BLaER1 treated with 17β-estradiol and CSF1 and Interleukin-3, amounts not matched to agents 10 nM and 100 nM (cell line): ENCODE data around the gene AZIN2.
"Not testable (repeated sequence)": the region's sequence is repeated elsewhere in the genome, so short reads cannot be mapped to it uniquely, and the experiment has no call there.

Source experiments
- H3K27ac ChIP-seq, 11 experiments: shearing (Covaris generic); formaldehyde crosslinking; 2 replicates each; pipeline ENCODE4 v1.8.1; 2022
- H3K27me3 ChIP-seq, 11 experiments: shearing (Covaris generic); formaldehyde crosslinking; 2 replicates each; pipeline ENCODE4 v1.8.1; 2022
- H3K36me3 ChIP-seq, 11 experiments: shearing (Covaris generic); formaldehyde crosslinking; 2 replicates each; pipeline ENCODE4 v1.8.1; 2022
- H3K4me1 ChIP-seq, 10 experiments: shearing (Covaris generic); formaldehyde crosslinking; 2 replicates each; pipeline ENCODE4 v1.8.1; 2022
- H3K4me2 ChIP-seq, 11 experiments: shearing (Covaris generic); formaldehyde crosslinking; 2 replicates each; pipeline ENCODE4 v1.8.1; 2022
- H3K4me3 ChIP-seq, 10 experiments: shearing (Covaris generic); formaldehyde crosslinking; 2 replicates each; pipeline ENCODE4 v1.8.1; 2022
- H3K9ac ChIP-seq, 11 experiments: shearing (Covaris generic); formaldehyde crosslinking; 2 replicates each; pipeline ENCODE4 v1.8.1; 2022
- H3K9me3 ChIP-seq, 11 experiments: shearing (Covaris generic); formaldehyde crosslinking; replicated peaks in 1 of 11; 2 replicates each; pipeline ENCODE4 v1.8.1; 2022
- H4K20me1 ChIP-seq, 11 experiments: shearing (Covaris generic); formaldehyde crosslinking; 2 replicates each; pipeline ENCODE4 v1.8.1; 2022
- Cebpa-rat ChIP-seq, 11 experiments: shearing (Covaris generic); IDR thresholded peaks; 2 replicates each; pipeline ENCODE4 v1.8.1; 2022

The AZIN2 gene

DNA sequence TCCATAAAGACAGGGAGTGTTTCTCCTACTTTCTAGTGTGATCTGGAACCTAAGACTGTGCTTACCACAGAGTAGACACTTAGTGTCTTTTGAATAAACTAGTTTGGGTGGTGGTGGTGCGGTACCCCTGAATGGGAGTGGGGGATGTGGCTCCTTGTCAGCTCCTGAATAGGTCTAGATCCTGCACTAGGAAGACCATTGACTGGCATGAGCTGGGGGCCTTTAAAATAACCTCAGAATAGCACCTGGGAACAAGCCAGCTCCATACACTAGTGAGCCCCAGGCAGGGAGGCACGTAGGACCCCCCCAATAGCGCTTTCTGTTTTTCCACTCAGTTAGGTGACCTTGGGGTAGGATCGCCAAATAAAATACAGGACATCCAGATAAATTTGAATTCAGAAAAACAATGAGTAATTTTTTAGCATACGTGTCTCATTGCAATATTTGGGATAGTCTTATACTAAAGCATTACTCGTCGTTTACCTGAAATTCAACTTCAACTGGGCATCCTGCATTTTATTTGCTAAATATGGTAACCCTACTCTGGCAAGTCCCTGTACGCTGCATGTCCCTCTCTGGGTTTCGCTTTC is 45.6 kb downstream of the AZIN2 start:
- H3K27me3 ChIP-seq: no peaks in the 10 kb centered on the region
- peaks cover 0 to 7% (median 0%) of the 10 kb centered on the region in 11 experiments; a peak in 2 of 22 replicates for H3K9me3 ChIP-seq
- H4K20me1 ChIP-seq: no peaks in the 10 kb centered on the region
- H3K36me3 ChIP-seq: peaks cover 0 to 8% (median 0%) of the 10 kb centered on the region in 11 experiments; a peak in 2 of 22 replicates
- peak overlapping the region; percentile 75 to 89 (median 84) for H3K9ac ChIP-seq
- no peak for TF ChIP-seq Cebpa-rat (IDR thresholded peaks at IDR 0.05)
- H3K4me3 ChIP-seq: peak overlapping the region; percentile 65 to 83 (median 74)
- H3K27ac ChIP-seq: peak overlapping the region; percentile 84 to 93 (median 89)
- H3K4me1 ChIP-seq: peaks cover 25 to 44% (median 32%) of the 10 kb centered on the region in 10 experiments
- H3K4me2 ChIP-seq: peak overlapping the region; percentile 80 to 95 (median 84)

DNA sequence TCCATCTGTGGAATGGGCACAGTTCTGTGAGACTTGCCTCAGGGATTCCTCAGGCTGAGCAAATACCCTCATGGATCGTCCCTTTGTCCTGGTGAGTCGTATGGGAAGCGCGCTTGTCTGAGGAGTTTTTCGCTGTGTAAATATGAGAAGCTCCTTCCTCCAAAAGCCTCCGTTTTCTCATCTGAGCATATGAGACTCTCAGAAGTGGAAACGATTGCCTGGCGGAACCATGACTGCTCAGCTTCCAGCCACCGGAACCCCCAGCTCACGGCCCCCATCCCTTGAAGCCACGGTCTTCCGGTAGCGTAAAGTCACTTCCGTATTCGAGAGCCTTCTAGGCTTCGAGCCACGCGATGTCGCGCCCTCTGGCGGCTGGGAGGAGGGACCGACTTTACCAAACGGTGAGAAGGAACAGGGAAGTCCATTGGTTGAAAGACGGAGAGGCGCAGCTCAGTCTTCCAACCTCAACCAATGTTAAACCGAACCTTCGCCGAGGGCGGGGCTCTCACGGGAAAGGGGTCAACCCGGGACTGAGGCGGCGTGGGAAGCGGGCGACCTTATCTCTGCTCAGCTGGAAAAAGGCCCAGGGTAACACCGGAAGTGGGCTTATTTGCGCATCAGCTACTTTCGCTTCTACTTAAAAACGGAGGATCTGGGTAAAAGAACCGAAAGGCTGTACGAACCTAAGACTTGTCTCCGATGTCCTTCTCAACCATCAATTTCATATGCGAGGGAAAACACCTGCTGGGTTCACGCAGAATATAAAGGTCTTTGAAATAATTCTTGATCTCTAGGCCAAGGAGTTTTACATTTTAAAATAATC is 46.3 kb downstream of the AZIN2 start:
- H3K4me2 ChIP-seq: peak overlapping the region; percentile 84 to 97 (median 93)
- H4K20me1 ChIP-seq: no peaks in the 10 kb centered on the region
- peaks cover 30 to 49% (median 38%) of the 10 kb centered on the region in 10 experiments for H3K4me1 ChIP-seq
- peak overlapping the region; percentile 78 to 91 (median 84) for H3K9ac ChIP-seq
- peaks cover 0 to 8% (median 0%) of the 10 kb centered on the region in 11 experiments; a peak in 2 of 22 replicates for H3K36me3 ChIP-seq
- no peak for TF ChIP-seq Cebpa-rat (IDR thresholded peaks at IDR 0.05)
- H3K27ac ChIP-seq: peak overlapping the region; percentile 87 to 94 (median 89)
- H3K27me3 ChIP-seq: no peaks in the 10 kb centered on the region
- peak overlapping the region; percentile 65 to 83 (median 74) for H3K4me3 ChIP-seq
- H3K9me3 ChIP-seq: peaks cover 0 to 7% (median 0%) of the 10 kb centered on the region in 11 experiments; a peak in 2 of 22 replicates

DNA sequence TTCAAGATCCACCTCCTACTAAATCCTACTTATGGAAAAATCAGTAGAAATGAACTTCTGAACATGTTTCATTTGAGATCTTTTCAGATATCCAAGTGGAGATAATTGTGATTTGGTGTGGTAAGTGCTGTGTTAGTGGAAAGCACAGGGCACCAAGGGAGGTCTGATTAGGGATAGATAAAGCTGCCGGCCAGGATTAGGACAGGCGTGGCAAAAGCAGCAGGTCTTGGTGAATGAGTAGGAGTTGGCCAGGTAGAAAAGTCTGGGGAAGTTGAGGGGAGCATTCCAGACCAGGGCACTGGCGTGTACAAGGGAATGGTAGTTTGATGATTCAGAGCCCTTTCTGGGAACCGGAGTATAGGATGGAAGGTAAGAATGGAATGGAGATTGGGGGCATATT is 47.8 kb downstream of the AZIN2 start:
- Histone ChIP-seq H3K27ac (peak overlapping the region in 8 of 11 experiments; percentile 10 to 93 (median 89); a peak in 14 of 22 replicates), H3K36me3 (peaks cover 0 to 8% (median 0%) of the 10 kb centered on the region in 11 experiments; a peak in 2 of 22 replicates), H3K9me3 (peaks cover 0 to 7% (median 0%) of the 10 kb centered on the region in 11 experiments; a peak in 2 of 22 replicates), H3K4me2 (peak overlapping the region; percentile 83 to 97 (median 92)), H3K27me3 (no peaks in the 10 kb centered on the region), H3K4me1 (peaks cover 38 to 53% (median 41%) of the 10 kb centered on the region in 10 experiments), H3K9ac (peak overlapping the region in 9 of 11 experiments; percentile 79 to 91 (median 84); a peak in 12 of 22 replicates), H4K20me1 (no peaks in the 10 kb centered on the region), H3K4me3 (peak overlapping the region in 4 of 10 experiments; percentile 57 to 76 (median 70); a peak in 7 of 20 replicates)
- TF ChIP-seq Cebpa-rat (IDR thresholded peaks at IDR 0.05): no peak

DNA sequence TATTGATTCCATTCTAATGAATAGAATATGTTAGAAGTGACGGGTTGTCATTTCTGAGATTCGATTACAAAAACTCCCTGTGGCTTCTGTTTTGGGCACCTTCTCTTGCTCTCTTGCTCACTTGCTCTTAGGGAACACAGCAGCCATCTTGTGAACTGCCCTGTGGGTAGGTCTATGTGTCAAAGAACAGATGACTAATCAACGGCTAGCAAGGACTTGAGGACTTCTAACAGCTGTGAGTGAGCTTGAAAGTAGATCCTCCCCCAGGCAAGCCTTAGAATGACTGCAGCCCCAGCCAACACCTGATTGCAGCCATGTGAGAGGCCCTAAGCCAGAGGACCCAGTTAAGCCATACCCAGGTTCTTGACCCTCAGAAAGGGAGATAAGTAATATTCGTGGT is 49.3 kb downstream of the AZIN2 start:
- Histone ChIP-seq H3K27ac (no peak overlapping the region), H3K9ac (no peak overlapping the region), H3K36me3 (peaks cover 0 to 3% (median 0%) of the 10 kb centered on the region in 11 experiments; a peak in 2 of 22 replicates), H3K4me2 (peak overlapping the region in 3 of 11 experiments; percentile 0 to 25 (median 6); a peak in 2 of 22 replicates), H3K4me1 (peaks cover 40 to 53% (median 48%) of the 10 kb centered on the region in 10 experiments), H3K4me3 (no peak overlapping the region), H3K27me3 (no peaks in the 10 kb centered on the region), H3K9me3 (peaks cover 0 to under 1% (median 0%) of the 10 kb centered on the region in 11 experiments; a peak in 1 of 22 replicates), H4K20me1 (no peaks in the 10 kb centered on the region)
- no peak for TF ChIP-seq Cebpa-rat (IDR thresholded peaks at IDR 0.05)

- Histone ChIP-seq H4K20me1 (no peaks in the 10 kb centered on the region), H3K4me3 (no peak overlapping the region), H3K9ac (no peak overlapping the region), H3K4me1 (peaks cover 37 to 58% (median 48%) of the 10 kb centered on the region in 10 experiments), H3K36me3 (no peaks in the 10 kb centered on the region), H3K9me3 (no peaks in the 10 kb centered on the region), H3K27ac (no peak overlapping the region), H3K4me2 (peak overlapping the region in 7 of 11 experiments; percentile 0 to 49 (median 25); a peak in 8 of 22 replicates), H3K27me3 (no peaks in the 10 kb centered on the region)
- TF ChIP-seq Cebpa-rat (IDR thresholded peaks at IDR 0.05): no peak
These were observed 50.2 kb downstream of the AZIN2 start for GRCh38 chr1:33131191-33131590.

GRCh38 chr1:33132549-33132948 is 51.6 kb downstream of the AZIN2 start:
- Histone ChIP-seq H3K9ac (no peak overlapping the region), H3K27ac (peak overlapping the region in 1 of 11 experiments; percentile 21; a peak in 1 of 22 replicates), H3K27me3 (no peaks in the 10 kb centered on the region), H3K9me3 (no peaks in the 10 kb centered on the region), H3K4me3 (no peak overlapping the region), H3K4me1 (peaks cover 33 to 55% (median 45%) of the 10 kb centered on the region in 10 experiments), H3K4me2 (peak overlapping the region in 6 of 11 experiments; percentile 1 to 44 (median 22); a peak in 10 of 22 replicates), H3K36me3 (no peaks in the 10 kb centered on the region), H4K20me1 (no peaks in the 10 kb centered on the region)
- no peak for TF ChIP-seq Cebpa-rat (IDR thresholded peaks at IDR 0.05)

DNA sequence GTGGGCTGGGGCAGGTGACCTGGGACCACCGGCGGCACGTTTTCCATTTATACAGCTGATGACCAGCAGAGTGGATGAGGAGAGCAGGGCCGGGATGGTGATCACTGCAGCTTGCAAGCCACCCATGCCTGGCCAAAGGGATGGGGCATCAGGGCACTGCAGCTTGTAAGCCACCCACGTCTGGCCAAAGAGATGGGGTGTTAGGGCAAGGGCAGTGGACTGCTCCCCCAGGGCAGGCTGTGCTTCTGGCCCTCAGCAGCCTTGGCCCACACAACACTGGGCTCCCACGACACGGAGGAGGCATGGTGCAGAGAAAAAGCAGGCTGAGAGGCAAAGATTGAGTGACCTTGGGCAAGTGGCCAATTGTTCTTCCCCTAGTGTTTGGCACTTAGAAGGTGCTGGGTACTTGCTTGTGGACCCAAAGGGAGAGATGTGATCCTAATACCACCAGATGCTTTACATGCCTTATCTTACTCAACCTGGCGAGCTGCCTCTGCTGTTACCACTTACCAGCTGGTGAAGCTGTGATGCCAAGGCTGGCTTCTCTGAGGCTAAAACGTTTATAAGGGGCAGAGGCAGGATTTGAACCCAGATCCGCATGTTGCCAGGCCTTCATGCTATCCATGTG is 52.6 kb downstream of the AZIN2 start:
- H3K27me3 ChIP-seq: no peaks in the 10 kb centered on the region
- no peak overlapping the region for H3K4me3 ChIP-seq
- H3K9me3 ChIP-seq: no peaks in the 10 kb centered on the region
- no peaks in the 10 kb centered on the region for H3K36me3 ChIP-seq
- H4K20me1 ChIP-seq: 0 out of 22 replicates have a peak, but pooled peaks cover 0 to 1% (median 0%) of the 10 kb centered on the region in 11 experiments
- H3K9ac ChIP-seq: no peak overlapping the region
- H3K4me1 ChIP-seq: peaks cover 25 to 52% (median 39%) of the 10 kb centered on the region in 10 experiments
- no peak overlapping the region for H3K4me2 ChIP-seq
- TF ChIP-seq Cebpa-rat (IDR thresholded peaks at IDR 0.05): no peak
- H3K27ac ChIP-seq: no peak overlapping the region

DNA sequence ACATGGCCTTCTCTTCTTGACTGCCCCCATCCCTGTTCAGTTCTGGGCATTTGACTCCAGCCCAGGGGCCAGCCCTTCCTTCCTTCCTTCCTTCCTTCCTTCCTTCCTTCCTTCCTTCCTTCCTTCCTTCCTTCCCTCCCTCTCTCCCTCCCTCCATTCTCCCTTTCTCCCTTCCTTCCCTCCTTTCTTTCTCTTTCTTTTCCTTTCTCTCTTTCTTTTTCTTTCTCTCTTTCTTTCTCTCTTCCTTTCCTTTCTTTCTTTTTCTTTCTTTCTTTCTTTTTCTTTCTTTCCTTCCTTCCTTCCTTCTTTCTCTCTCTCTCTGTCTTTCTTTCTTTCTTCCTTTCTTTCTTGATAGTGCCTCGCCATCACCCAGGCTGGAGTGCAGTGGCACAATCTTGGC is 55.1 kb downstream of the AZIN2 start:
- H3K36me3 ChIP-seq, H3K9ac ChIP-seq, H3K27me3 ChIP-seq, H3K9me3 ChIP-seq, H3K4me3 ChIP-seq: not testable (repeated sequence)
- Histone ChIP-seq H4K20me1 (peaks cover 0 to 14% (median 0%) of the 10 kb centered on the region in 11 experiments; a peak in 3 of 22 replicates), H3K4me2 (peak overlapping the region in 5 of 11 experiments; percentile 18 to 40 (median 21); a peak in 4 of 22 replicates), H3K27ac (peak overlapping the region in 1 of 11 experiments; percentile 15; a peak in 1 of 22 replicates), H3K4me1 (peaks cover 26 to 59% (median 38%) of the 10 kb centered on the region in 10 experiments)
